Measurements from ENCODE around the gene UCN.
"Not testable (repeated sequence)": the region's sequence is repeated elsewhere in the genome, so short reads cannot be mapped to it uniquely, and the experiment has no call there.

DNA sequence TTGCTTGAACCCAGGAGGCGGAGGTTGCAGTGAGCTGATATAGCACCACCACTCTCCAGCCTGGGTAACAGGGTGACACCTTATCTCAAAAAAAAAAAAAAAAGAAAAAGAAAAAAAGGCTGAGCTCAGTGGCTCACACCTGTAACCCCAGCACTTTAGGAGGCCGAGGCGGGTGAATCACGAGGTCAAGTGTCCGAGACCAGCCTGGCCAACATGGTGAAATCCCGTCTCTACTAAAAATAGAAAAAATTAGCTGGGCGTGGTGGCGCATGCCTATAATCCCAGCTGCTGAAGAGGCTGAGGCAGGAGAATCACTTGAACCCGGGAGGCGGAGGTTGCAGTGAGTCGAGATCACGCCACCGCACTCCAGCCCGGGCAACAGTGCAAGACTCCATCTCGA is 11.6 kb upstream of the UCN start:
- not testable (repeated sequence) for TF ChIP-seq SETDB1 (IDR thresholded peaks at IDR 0.05; ENCODE audit: insufficient read length, low read length); CTCF (tag by site-specific recombination; IDR thresholded peaks at IDR 0.05); ZNF239 (tag by site-specific recombination; IDR thresholded peaks at IDR 0.05); ZNF350 (tag by site-specific recombination; IDR thresholded peaks at IDR 0.05); ZNF2 (tag by site-specific recombination; IDR thresholded peaks at IDR 0.05); ZNF843 (tag by site-specific recombination; IDR thresholded peaks at IDR 0.05)
- TF ChIP-seq, protein P1, sequence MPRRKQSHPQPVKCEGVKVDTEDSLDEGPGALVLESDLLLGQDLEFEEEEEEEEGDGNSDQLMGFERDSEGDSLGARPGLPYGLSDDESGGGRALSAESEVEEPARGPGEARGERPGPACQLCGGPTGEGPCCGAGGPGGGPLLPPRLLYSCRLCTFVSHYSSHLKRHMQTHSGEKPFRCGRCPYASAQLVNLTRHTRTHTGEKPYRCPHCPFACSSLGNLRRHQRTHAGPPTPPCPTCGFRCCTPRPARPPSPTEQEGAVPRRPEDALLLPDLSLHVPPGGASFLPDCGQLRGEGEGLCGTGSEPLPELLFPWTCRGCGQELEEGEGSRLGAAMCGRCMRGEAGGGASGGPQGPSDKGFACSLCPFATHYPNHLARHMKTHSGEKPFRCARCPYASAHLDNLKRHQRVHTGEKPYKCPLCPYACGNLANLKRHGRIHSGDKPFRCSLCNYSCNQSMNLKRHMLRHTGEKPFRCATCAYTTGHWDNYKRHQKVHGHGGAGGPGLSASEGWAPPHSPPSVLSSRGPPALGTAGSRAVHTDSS (tag by site-specific recombination; IDR thresholded peaks at IDR 0.05), result not testable (repeated sequence)

All from HEK293 (cell line).